HCT116 (cell line): ENCODE data around the gene RNF39.

Source experiments
- CEBPB ChIP-seq: IDR thresholded peaks from 2 replicates; pipeline ENCODE4 v1.6.1; 2012; ENCODE audit warnings: low read depth
- EZH2 ChIP-seq: fragments of 200-600 bp; sonication (generic); IDR thresholded peaks from 2 replicates; pipeline ENCODE4 v1.6.1; 2017; ENCODE audit warnings: antibody characterized with exemption, mixed run types
- POLR2A ChIP-seq: IDR thresholded peaks from 2 replicates; pipeline ENCODE4 v1.7.0; 2011; ENCODE audit warnings: borderline replicate concordance; ENCODE audit not compliant: insufficient read depth, insufficient read length; ENCODE audit errors: extremely low read depth
- RAD21 ChIP-seq: IDR thresholded peaks from 2 replicates; pipeline ENCODE4 v1.6.1; 2012; ENCODE audit warnings: low read depth, mild to moderate bottlenecking
- TCF7L2 ChIP-seq: IDR thresholded peaks from 2 replicates; pipeline ENCODE4 v1.7.0; 2011; ENCODE audit warnings: borderline replicate concordance, inconsistent platforms; ENCODE audit not compliant: insufficient read depth, insufficient read length; ENCODE audit errors: extremely low read depth
- YY1 ChIP-seq: IDR thresholded peaks from 2 replicates; pipeline ENCODE4 v1.6.1; 2011; ENCODE audit warnings: low read length, low read depth, moderate library complexity, mild to moderate bottlenecking; ENCODE audit not compliant: insufficient replicate concordance; ENCODE audit errors: extremely low read depth
- TF ChIP-seq, protein P1 (sequence below), 3 experiments: fragments of 200-600 bp in 1 of 3; sonication (generic) in 1 of 3; IDR thresholded peaks in 2 of 3; conservative IDR thresholded peaks in 1 of 3; 2 replicates each; pipeline ENCODE4 v1.5.1; 2012 to 2017; ENCODE audit warnings: low read depth in 2 of 3, low read length in 2 of 3, antibody characterized with exemption in 1 of 3, borderline replicate concordance in 1 of 3, control low read depth in 1 of 3, mild to moderate bottlenecking in 1 of 3, mixed read lengths in 1 of 3, mixed run types in 1 of 3, moderate library complexity in 1 of 3; ENCODE audit not compliant: insufficient read depth in 1 of 3
- TF ChIP-seq, protein P2 (sequence below): IDR thresholded peaks from 2 replicates; pipeline ENCODE4 v1.6.1; 2012

DNA sequence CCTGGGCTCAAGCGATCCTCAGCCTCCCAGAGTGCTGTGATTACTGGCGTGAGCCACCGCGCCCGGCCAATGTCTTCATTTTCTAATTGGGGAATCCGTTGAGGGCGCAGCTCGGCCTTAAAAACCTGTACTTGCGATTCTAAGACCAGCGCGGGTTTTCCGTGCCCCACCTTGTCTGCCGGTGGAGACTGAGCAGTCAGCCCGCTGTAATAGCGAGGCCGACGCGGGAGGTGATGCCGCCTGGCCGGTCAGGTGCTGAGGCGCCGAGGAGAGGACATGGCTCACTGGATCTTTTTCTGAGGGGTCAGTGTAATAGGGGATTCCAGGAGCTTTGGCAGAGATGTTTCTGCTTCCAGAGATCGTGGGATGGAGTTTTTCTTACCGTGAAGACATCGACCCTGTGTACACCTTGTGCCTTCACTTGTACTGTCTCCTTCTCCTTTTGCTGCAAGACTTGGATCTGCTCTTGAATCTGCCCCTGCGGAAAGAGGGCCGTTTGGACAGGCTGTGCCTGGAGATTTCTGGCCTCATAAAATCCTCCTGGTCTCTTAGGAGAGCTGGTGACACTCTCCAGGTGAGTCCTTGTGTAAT, 35.8 kb upstream of the RNF39 start:
- no peak for TF ChIP-seq RAD21
- TF ChIP-seq CEBPB: no peak
- TF ChIP-seq, protein P1, sequence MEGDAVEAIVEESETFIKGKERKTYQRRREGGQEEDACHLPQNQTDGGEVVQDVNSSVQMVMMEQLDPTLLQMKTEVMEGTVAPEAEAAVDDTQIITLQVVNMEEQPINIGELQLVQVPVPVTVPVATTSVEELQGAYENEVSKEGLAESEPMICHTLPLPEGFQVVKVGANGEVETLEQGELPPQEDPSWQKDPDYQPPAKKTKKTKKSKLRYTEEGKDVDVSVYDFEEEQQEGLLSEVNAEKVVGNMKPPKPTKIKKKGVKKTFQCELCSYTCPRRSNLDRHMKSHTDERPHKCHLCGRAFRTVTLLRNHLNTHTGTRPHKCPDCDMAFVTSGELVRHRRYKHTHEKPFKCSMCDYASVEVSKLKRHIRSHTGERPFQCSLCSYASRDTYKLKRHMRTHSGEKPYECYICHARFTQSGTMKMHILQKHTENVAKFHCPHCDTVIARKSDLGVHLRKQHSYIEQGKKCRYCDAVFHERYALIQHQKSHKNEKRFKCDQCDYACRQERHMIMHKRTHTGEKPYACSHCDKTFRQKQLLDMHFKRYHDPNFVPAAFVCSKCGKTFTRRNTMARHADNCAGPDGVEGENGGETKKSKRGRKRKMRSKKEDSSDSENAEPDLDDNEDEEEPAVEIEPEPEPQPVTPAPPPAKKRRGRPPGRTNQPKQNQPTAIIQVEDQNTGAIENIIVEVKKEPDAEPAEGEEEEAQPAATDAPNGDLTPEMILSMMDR (IDR thresholded peaks at IDR 0.05 in 2 of 3, conservative IDR thresholded peaks at IDR 0.05 in 1 of 3; ENCODE audit: borderline replicate concordance in 1 of 3, insufficient read depth in 1 of 3, low read depth in 2 of 3, low read length in 2 of 3): no peak
- no peak for TF ChIP-seq EZH2
- TF ChIP-seq YY1: no peak
- TF ChIP-seq TCF7L2: no peak
- TF ChIP-seq POLR2A: no peak
- TF ChIP-seq, protein P2, sequence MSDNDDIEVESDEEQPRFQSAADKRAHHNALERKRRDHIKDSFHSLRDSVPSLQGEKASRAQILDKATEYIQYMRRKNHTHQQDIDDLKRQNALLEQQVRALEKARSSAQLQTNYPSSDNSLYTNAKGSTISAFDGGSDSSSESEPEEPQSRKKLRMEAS: no peak
